K562 (cell line): ENCODE results near the gene SDK1. TPM values are rescaled to one million over a fixed set of nuclear protein-coding genes. Genes with fewer than 3 reads are reported as not detected.

Experiments used
- ATAC-seq: fragments of 200-7000 bp; cut with Tn5 transposase; 3 replicates; pipeline ENCODE4 v1.9.1; 2020; ENCODE audit warnings: moderate library complexity
- BruUV-seq: library from RNA; stranded (reverse); fragments of 400-500 nt; replicated peaks from 2 replicates; lab custom pipeline; 2021; lab: Mats Ljungman, UMichigan
- CTCF ChIA-PET: fragments of 300-600 bp; formaldehyde crosslinking; extraction: SDS; loops from one replicate; lab custom pipeline; 2021; ENCODE audit warnings: low intra/inter-chr PET ratio; lab: Yijun Ruan, JAX
- POLR2A ChIA-PET: fragments of 300-600, 350-650 bp; sonication (Branson Sonifier 250); formaldehyde crosslinking; extraction: SDS; loops from one replicate; lab custom pipeline; 2021; ENCODE audit warnings: antibody characterized with exemption, inconsistent platforms; lab: Yijun Ruan, JAX
- DNase-seq, 4 experiments: peaks; one replicate each; pipeline versions ENCODE4 v3.0.0 to v3.0.0-alpha.2; 2011 to 2018; ENCODE audit warnings: low spot score in 3 of 4, mixed read lengths in 3 of 4; ENCODE audit errors: extremely low read depth in 1 of 4
- FAIRE-seq: peaks from 2 replicates; lab custom pipeline; 2011; peaks lifted over from hg19 to GRCh38; lab: Jason Lieb, UNC
- H2AFZ ChIP-seq: 2 replicates; pipeline ENCODE4 v1.6.0; 2011; ENCODE audit warnings: low read depth, low read length, control low read depth, inconsistent platforms
- H3K27ac ChIP-seq: fragments of 200-600 bp; 3 replicates; pipeline ENCODE4 v1.8.0; 2011; ENCODE audit warnings: low read depth, mild to moderate bottlenecking, control low read depth, inconsistent platforms, low read length, moderate library complexity, mixed read lengths; ENCODE audit errors: extremely low read depth
- H3K27me3 ChIP-seq, 2 experiments: fragments of 300-600 bp in 1 of 2; 2 replicates in 1 of 2; 3 replicates in 1 of 2; pipeline versions ENCODE4 v1.6.0 to v1.8.0; 2011; ENCODE audit warnings: inconsistent platforms in 2 of 2, low read length in 2 of 2, mild to moderate bottlenecking in 1 of 2, mixed read lengths in 1 of 2, moderate library complexity in 1 of 2; ENCODE audit not compliant: control insufficient read depth in 2 of 2, insufficient read depth in 2 of 2
- H3K36me3 ChIP-seq: fragments of 300-600 bp; 3 replicates; pipeline ENCODE4 v1.8.0; 2011; ENCODE audit warnings: mild to moderate bottlenecking, low read length, inconsistent platforms; ENCODE audit not compliant: control insufficient read depth, insufficient read depth
- H3K4me1 ChIP-seq, 2 experiments: fragments of 200-600 bp in 1 of 2; replicated peaks in 1 of 2; 2 replicates in 1 of 2; 3 replicates in 1 of 2; pipeline versions ENCODE4 v1.5.1 to v1.8.0; 2011; ENCODE audit warnings: inconsistent platforms in 2 of 2, low read length in 2 of 2, mild to moderate bottlenecking in 1 of 2, mixed read lengths in 1 of 2, moderate library complexity in 1 of 2; ENCODE audit not compliant: control insufficient read depth in 2 of 2, insufficient read depth in 2 of 2
- H3K4me2 ChIP-seq: 2 replicates; pipeline ENCODE4 v1.6.1; 2011; ENCODE audit warnings: low read length, control low read depth, inconsistent platforms, mixed read lengths; ENCODE audit not compliant: insufficient read depth
- H3K4me3 ChIP-seq: fragments of 200-600 bp; sonication (generic), shearing (Covaris generic); 2 replicates; pipeline ENCODE4 v1.5.1; 2016; ENCODE audit warnings: control low read depth, inconsistent platforms
- H3K79me2 ChIP-seq: fragments of 200-600 bp; 3 replicates; pipeline ENCODE4 v1.8.0; 2011; ENCODE audit warnings: low read length, inconsistent platforms; ENCODE audit not compliant: control insufficient read depth, insufficient read depth
- H3K9ac ChIP-seq, 2 experiments: 2 replicates each; pipeline versions ENCODE4 v1.6.0 to v1.6.1; 2011; ENCODE audit warnings: low read depth in 2 of 2, low read length in 2 of 2, control low read depth in 1 of 2, inconsistent platforms in 1 of 2, mild to moderate bottlenecking in 1 of 2, mixed read lengths in 1 of 2; ENCODE audit not compliant: insufficient read depth in 1 of 2
- H3K9me1 ChIP-seq: one replicate; pipeline ENCODE4 v1.6.0; 2011; ENCODE audit warnings: inconsistent platforms, mild to moderate bottlenecking, low read length, moderate library complexity; ENCODE audit not compliant: control insufficient read depth, insufficient read depth
- H3K9me3 ChIP-seq: replicated peaks from 2 replicates; pipeline ENCODE4 v1.5.1; 2011; ENCODE audit warnings: low read depth, low read length, inconsistent platforms; ENCODE audit not compliant: control insufficient read depth, insufficient read depth
- H4K20me1 ChIP-seq: replicated peaks from 2 replicates; pipeline ENCODE4 v1.6.1; 2011; ENCODE audit warnings: low read length, inconsistent platforms, mixed read lengths; ENCODE audit not compliant: control insufficient read depth, insufficient read depth
- EP400 ChIP-seq: fragments of 450-650 bp; IDR thresholded peaks from 2 replicates; pipeline ENCODE4 v1.6.1; 2017; ENCODE audit warnings: antibody characterized with exemption, mild to moderate bottlenecking, moderate library complexity
- FOSL1 ChIP-seq: fragments of 200-800 bp; sonication (Bioruptor generic); conservative IDR thresholded peaks from 2 replicates; pipeline ENCODE4 v1.6.1; 2016; ENCODE audit warnings: missing genetic modification characterization, missing compliant biosample characterization
- MEIS2 ChIP-seq: fragments of 450-650 bp; IDR thresholded peaks from 2 replicates; pipeline ENCODE4 v1.6.1; 2014; ENCODE audit warnings: mild to moderate bottlenecking; ENCODE audit not compliant: partially characterized antibody
- MTA2 ChIP-seq: fragments of 450-650 bp; IDR thresholded peaks from 2 replicates; pipeline ENCODE4 v1.6.1; 2016; ENCODE audit warnings: low read depth
- SMAD2 ChIP-seq: fragments of 150-350 bp; IDR thresholded peaks from 2 replicates; pipeline ENCODE4 v1.6.1; 2014; ENCODE audit warnings: low read depth, mild to moderate bottlenecking, low read length
- TAF7 ChIP-seq: fragments of 450-650 bp; IDR thresholded peaks from 2 replicates; pipeline ENCODE4 v1.6.1; 2016; ENCODE audit warnings: missing genetic modification characterization, missing compliant biosample characterization
- TAL1 ChIP-seq: fragments of 450-650 bp; IDR thresholded peaks from 2 replicates; pipeline ENCODE4 v1.6.1; 2016; ENCODE audit warnings: mild to moderate bottlenecking
- ZNF511 ChIP-seq: sonication (generic); formaldehyde crosslinking; IDR thresholded peaks from 2 replicates; pipeline ENCODE4 v1.8.0; 2022; ENCODE audit warnings: mild to moderate bottlenecking, missing genetic modification reagents
- ZNF589 ChIP-seq: fragments of 200-800 bp; sonication (Bioruptor generic); IDR thresholded peaks from 2 replicates; pipeline ENCODE4 v1.6.1; 2016; ENCODE audit warnings: low read depth, missing genetic modification characterization, missing compliant biosample characterization
- WGBS: fragments of 100-300 bp; shearing (Covaris generic); methylation state at CpG from one replicate; pipeline ENCODE4 v1.1.6; 2016; ENCODE audit warnings: low coverage, mixed read lengths; ENCODE audit not compliant: insufficient coverage; ENCODE audit errors: missing lambda C conversion rate; 5-methylcytosine and 5-hydroxymethylcytosine counted together
- in situ Hi-C: fragments of 300-500 bp; cut with MboI; formaldehyde crosslinking; loops from 4 replicates; pipeline ENCODE4 v1.15.0; 2018; ENCODE audit warnings: inconsistent platforms, mixed read lengths
- intact Hi-C: fragments of 100-400 bp; cut with micrococcal nuclease; formaldehyde crosslinking; loops from 2 replicates; pipeline ENCODE4 v1.14.2; 2022
- polyA plus RNA-seq, 8 experiments: library from polyadenylated mRNA; depleted of rRNA in 4 of 8; stranded (reverse) in 5 of 8; unstranded in 3 of 8; fragments of >200 nt; fragmentation: Nextera tagmentation in 2 of 8; fragmentation: Illumina TruSeq in 1 of 8; extraction: Ambion mirVana in 2 of 8; extraction: Trizol in 1 of 8; gene quantifications; 2 replicates each; pipeline versions ENCODE4 v1.2.1 to v1.2.3, GENCODE V29; 2011 to 2014; ENCODE audit warnings: inconsistent platforms in 1 of 8, missing spikeins in 1 of 8
- total RNA-seq, 7 experiments: library from RNA; depleted of rRNA in 6 of 7; stranded (reverse); fragments of >200 nt in 6 of 7; fragmentation: Illumina TruSeq in 2 of 7; extraction: Trizol in 2 of 7; gene quantifications; 2 replicates each; pipeline versions ENCODE4 v1.2.1 to v1.2.3, GENCODE V29; 2011 to 2021; ENCODE audit warnings: low replicate concordance in 1 of 7
- TF ChIP-seq, protein P1 (sequence below): fragments of 450-650 bp; IDR thresholded peaks from 2 replicates; pipeline ENCODE4 v1.6.1; 2018; ENCODE audit warnings: mild to moderate bottlenecking, low read depth; ENCODE audit not compliant: partially characterized antibody
- TF ChIP-seq, protein P2 (sequence below): fragments of 150-350 bp; conservative IDR thresholded peaks from 2 replicates; pipeline ENCODE4 v1.6.1; 2014; ENCODE audit warnings: low read length
- TF ChIP-seq, protein P3 (sequence below), 2 experiments: fragments of 450-650 bp in 1 of 2; sonication (generic) in 1 of 2; formaldehyde crosslinking in 1 of 2; IDR thresholded peaks in 1 of 2; conservative IDR thresholded peaks in 1 of 2; 2 replicates each; pipeline versions ENCODE4 v1.6.1 to v1.8.1; 2016 to 2023; ENCODE audit warnings: mild to moderate bottlenecking in 2 of 2, moderate library complexity in 2 of 2, inconsistent platforms in 1 of 2, missing genetic modification reagents in 1 of 2
- TF ChIP-seq, protein P4 (sequence below): sonication (generic); formaldehyde crosslinking; IDR thresholded peaks from 2 replicates; pipeline ENCODE4 v1.4.0; 2020; ENCODE audit warnings: mild to moderate bottlenecking, missing genetic modification reagents

Gene SDK1
- total and polyA plus RNA-seq, 9 of the 15 experiments (the other 6 are each of a cell fraction or from before 2014, with no cell fraction given), result 0.16 TPM; not detected in 8

- ChIA-PET POLR2A (no interaction called here), CTCF (no interaction called here)
- in situ Hi-C loops, result no loop called here
- FAIRE-seq (no peak), DNase-seq (no peak), ATAC-seq (no peak)
- H3K9me1 ChIP-seq, result no peaks in the 10 kb centered on the region
- no peaks in the 10 kb centered on the region for H3K4me1 ChIP-seq
- H3K79me2 ChIP-seq, result no peaks in the 10 kb centered on the region
- no TSS peak for BruUV-seq
- WGBS, result 4% methylated on average over 6 of the region's 6 CpGs
- intact Hi-C loops, result no loop called here
- no peak overlapping the region for H3K4me3 ChIP-seq
- no peak overlapping the region for H3K27ac ChIP-seq
- H3K36me3 ChIP-seq, result no peaks in the 10 kb centered on the region
- H3K4me2 ChIP-seq, result no peak overlapping the region
- no peaks in the 10 kb centered on the region for H3K9me3 ChIP-seq
- H3K27me3 ChIP-seq, result peaks cover 2 to 45% of the 10 kb centered on the region in 2 experiments; a peak in 4 of 5 replicates
- H3K9ac ChIP-seq, result no peak overlapping the region
- no peak overlapping the region for H2AFZ ChIP-seq
- H4K20me1 ChIP-seq, result no peaks in the 10 kb centered on the region
- TF ChIP-seq MTA2, result no peak
- TF ChIP-seq, protein P1, sequence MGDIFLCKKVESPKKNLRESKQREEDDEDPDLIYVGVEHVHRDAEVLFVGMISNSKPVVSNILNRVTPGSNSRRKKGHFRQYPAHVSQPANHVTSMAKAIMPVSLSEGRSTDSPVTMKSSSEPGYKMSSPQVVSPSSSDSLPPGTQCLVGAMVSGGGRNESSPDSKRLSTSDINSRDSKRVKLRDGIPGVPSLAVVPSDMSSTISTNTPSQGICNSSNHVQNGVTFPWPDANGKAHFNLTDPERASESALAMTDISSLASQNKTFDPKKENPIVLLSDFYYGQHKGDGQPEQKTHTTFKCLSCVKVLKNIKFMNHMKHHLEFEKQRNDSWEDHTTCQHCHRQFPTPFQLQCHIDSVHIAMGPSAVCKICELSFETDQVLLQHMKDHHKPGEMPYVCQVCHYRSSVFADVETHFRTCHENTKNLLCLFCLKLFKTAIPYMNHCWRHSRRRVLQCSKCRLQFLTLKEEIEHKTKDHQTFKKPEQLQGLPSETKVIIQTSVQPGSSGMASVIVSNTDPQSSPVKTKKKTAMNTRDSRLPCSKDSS, result no peak
- no peak for TF ChIP-seq FOSL1 (tag)
- no peak for TF ChIP-seq EP400
- no peak for TF ChIP-seq SMAD2
- TF ChIP-seq, protein P2, sequence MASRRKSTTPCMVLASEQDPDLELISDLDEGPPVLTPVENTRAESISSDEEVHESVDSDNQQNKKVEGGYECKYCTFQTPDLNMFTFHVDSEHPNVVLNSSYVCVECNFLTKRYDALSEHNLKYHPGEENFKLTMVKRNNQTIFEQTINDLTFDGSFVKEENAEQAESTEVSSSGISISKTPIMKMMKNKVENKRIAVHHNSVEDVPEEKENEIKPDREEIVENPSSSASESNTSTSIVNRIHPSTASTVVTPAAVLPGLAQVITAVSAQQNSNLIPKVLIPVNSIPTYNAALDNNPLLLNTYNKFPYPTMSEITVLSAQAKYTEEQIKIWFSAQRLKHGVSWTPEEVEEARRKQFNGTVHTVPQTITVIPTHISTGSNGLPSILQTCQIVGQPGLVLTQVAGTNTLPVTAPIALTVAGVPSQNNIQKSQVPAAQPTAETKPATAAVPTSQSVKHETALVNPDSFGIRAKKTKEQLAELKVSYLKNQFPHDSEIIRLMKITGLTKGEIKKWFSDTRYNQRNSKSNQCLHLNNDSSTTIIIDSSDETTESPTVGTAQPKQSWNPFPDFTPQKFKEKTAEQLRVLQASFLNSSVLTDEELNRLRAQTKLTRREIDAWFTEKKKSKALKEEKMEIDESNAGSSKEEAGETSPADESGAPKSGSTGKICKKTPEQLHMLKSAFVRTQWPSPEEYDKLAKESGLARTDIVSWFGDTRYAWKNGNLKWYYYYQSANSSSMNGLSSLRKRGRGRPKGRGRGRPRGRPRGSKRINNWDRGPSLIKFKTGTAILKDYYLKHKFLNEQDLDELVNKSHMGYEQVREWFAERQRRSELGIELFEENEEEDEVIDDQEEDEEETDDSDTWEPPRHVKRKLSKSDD, result no peak
- TF ChIP-seq, protein P3, sequence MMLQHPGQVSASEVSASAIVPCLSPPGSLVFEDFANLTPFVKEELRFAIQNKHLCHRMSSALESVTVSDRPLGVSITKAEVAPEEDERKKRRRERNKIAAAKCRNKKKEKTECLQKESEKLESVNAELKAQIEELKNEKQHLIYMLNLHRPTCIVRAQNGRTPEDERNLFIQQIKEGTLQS (IDR thresholded peaks at IDR 0.05), result no peak
- TF ChIP-seq, protein P3 (CRISPR knock-in tag; conservative IDR thresholded peaks at IDR 0.05), result no peak
- TF ChIP-seq TAL1, result no peak
- no peak for TF ChIP-seq ZNF511 (CRISPR knock-in tag)
- no peak for TF ChIP-seq MEIS2
- no peak for TF ChIP-seq TAF7 (tag)
- TF ChIP-seq ZNF589 (CRISPR knock-in tag), result no peak
- TF ChIP-seq, protein P4, sequence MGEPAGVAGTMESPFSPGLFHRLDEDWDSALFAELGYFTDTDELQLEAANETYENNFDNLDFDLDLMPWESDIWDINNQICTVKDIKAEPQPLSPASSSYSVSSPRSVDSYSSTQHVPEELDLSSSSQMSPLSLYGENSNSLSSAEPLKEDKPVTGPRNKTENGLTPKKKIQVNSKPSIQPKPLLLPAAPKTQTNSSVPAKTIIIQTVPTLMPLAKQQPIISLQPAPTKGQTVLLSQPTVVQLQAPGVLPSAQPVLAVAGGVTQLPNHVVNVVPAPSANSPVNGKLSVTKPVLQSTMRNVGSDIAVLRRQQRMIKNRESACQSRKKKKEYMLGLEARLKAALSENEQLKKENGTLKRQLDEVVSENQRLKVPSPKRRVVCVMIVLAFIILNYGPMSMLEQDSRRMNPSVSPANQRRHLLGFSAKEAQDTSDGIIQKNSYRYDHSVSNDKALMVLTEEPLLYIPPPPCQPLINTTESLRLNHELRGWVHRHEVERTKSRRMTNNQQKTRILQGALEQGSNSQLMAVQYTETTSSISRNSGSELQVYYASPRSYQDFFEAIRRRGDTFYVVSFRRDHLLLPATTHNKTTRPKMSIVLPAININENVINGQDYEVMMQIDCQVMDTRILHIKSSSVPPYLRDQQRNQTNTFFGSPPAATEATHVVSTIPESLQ (CRISPR knock-in tag), result no peak
These were observed 658.3 kb downstream of the SDK1 start for GRCh38 chr7:3959364-3959763.
